Upper lobe of left lung (tissue), 4 donors: ENCODE results near the gene CTSZ.

ENCODE experiments used
- CTCF ChIP-seq, 6 experiments: fragments of 450-650 bp in 4 of 6; fragments of 200-600 bp in 2 of 6; sonication (generic) in 2 of 6; IDR thresholded peaks; one replicate each; pipeline ENCODE4 v1.5.1; 2016 to 2019; ENCODE audit warnings: antibody characterized with exemption in 6 of 6
- POLR2A ChIP-seq, 4 donors: fragments of 450-650 bp; IDR thresholded peaks; one replicate each; pipeline ENCODE4 v1.5.1; 2016 to 2017; ENCODE audit warnings: antibody characterized with exemption in 4 of 4, mild to moderate bottlenecking in 2 of 4
- POLR2AphosphoS5 ChIP-seq, 2 donors: sonication (generic); formaldehyde crosslinking; IDR thresholded peaks; one replicate each; pipeline ENCODE4 v1.5.1; 2017; ENCODE audit warnings: antibody characterized with exemption in 2 of 2

GRCh38 chr20:59051666-59052185 lies 44.7 kb upstream of the CTSZ start:
- TF ChIP-seq CTCF (IDR thresholded peaks at IDR 0.05) (no peak), POLR2A (IDR thresholded peaks at IDR 0.05) (no peak), POLR2AphosphoS5 (IDR thresholded peaks at IDR 0.05) (no peak)
